Gastroesophageal sphincter (tissue), 3 donors: ENCODE data around the gene AP3B2.

ENCODE experiments used
- CTCF ChIP-seq, 4 experiments: fragments of 200-600 bp in 2 of 4; fragments of 450-650 bp in 2 of 4; sonication (generic) in 1 of 4; IDR thresholded peaks; one replicate each; pipeline ENCODE4 v1.5.1; 2017 to 2019; ENCODE audit warnings: antibody characterized with exemption in 4 of 4, mild to moderate bottlenecking in 2 of 4, moderate library complexity in 2 of 4
- POLR2A ChIP-seq, 2 donors: fragments of 450-650 bp; IDR thresholded peaks; one replicate each; pipeline ENCODE4 v1.6.1; 2017; ENCODE audit warnings: antibody characterized with exemption in 2 of 2, mild to moderate bottlenecking in 2 of 2, moderate library complexity in 1 of 2

DNA sequence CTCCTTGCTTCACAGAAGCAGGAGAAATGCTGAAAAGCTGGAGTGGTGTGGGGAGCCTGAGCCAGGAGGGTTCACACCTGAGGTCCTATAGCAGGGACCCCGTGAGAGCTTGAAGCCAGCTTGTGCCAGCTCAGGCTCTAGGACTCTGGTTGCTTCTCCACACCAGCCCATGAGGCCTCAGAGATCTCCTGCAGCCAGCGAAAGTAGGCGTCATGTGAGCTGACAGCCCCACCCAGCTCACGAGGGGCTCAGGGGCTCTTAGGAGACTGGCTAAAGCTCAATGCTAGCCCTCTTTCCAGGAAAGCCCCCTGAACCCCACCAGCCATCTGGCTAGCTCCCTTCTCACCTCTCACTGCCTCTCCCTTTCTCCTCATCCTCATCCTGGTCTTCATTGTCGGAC, 45.7 kb downstream of the AP3B2 start:
- TF ChIP-seq CTCF (IDR thresholded peaks at IDR 0.05) (no peak), POLR2A (IDR thresholded peaks at IDR 0.05) (no peak)
